ENCODE results near the gene SLC5A11. TPM values are rescaled to one million over a fixed set of nuclear protein-coding genes. Genes with fewer than 3 reads are reported as not detected.

Gene SLC5A11
- total RNA-seq, 1 donor from 2014 or later, result not detected

DNA sequence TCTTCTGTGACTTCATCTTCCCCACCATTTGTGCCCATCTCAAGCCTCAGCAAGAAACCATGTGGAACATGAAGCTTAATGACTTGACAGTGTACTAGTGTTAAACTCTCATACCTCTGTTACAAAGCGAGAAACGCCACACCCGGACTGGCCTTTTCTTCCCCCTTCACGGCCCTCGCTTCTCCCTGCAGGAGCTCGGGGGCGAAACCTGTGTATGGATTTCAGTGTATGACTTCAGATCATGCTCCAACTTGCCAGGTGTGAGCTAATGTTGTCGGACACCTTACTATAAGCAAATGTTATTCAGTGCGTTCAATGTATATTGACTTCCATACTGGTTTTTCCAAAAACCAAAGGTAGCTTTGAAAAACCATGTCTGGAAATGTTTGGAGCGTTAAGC is 20.1 kb upstream of the SLC5A11 start:
- Mint-ChIP-seq H3K27me3 (ENCODE audit: low read depth, unreplicated experiment) (no peaks in the 10 kb centered on the region), H3K9me3 (ENCODE audit: unreplicated experiment) (no peaks in the 10 kb centered on the region), H3K36me3 (ENCODE audit: low read depth, unreplicated experiment) (peaks cover 23% of the 10 kb centered on the region), H3K4me1 (ENCODE audit: low read depth, unreplicated experiment) (no peaks in the 10 kb centered on the region), H3K27ac (ENCODE audit: unreplicated experiment) (no peak overlapping the region), H3K4me3 (ENCODE audit: unreplicated experiment) (no peak overlapping the region)
- Histone ChIP-seq H3K79me2 (ENCODE audit: insufficient read depth, low read length) (no peaks in the 10 kb centered on the region), H3K9ac (ENCODE audit: low read length) (no peak overlapping the region), H4K20me1 (ENCODE audit: insufficient read depth, low read length) (peaks cover 26% of the 10 kb centered on the region), H3K4me3 (ENCODE audit: insufficient read depth, low read depth, low read length) (no peak overlapping the region), H3K4me2 (ENCODE audit: low read length) (no peak overlapping the region), H3K27ac (ENCODE audit: low read depth, low read length) (no peak overlapping the region), H3K27me3 (ENCODE audit: insufficient read depth, low read length) (no peaks in the 10 kb centered on the region), H3K4me1 (ENCODE audit: insufficient read depth, low read length) (no peaks in the 10 kb centered on the region), H2AFZ (ENCODE audit: low read depth, low read length) (no peak overlapping the region), H3K36me3 (ENCODE audit: insufficient read depth, low read length) (peaks cover 29% of the 10 kb centered on the region), H3K9me3 (ENCODE audit: insufficient read depth, low read depth, low read length) (no peaks in the 10 kb centered on the region)
- no peak for FAIRE-seq
- TF ChIP-seq EZH2 (IDR thresholded peaks at IDR 0.05; ENCODE audit: insufficient read depth, low read length), result no peak
- TF ChIP-seq, protein P1, sequence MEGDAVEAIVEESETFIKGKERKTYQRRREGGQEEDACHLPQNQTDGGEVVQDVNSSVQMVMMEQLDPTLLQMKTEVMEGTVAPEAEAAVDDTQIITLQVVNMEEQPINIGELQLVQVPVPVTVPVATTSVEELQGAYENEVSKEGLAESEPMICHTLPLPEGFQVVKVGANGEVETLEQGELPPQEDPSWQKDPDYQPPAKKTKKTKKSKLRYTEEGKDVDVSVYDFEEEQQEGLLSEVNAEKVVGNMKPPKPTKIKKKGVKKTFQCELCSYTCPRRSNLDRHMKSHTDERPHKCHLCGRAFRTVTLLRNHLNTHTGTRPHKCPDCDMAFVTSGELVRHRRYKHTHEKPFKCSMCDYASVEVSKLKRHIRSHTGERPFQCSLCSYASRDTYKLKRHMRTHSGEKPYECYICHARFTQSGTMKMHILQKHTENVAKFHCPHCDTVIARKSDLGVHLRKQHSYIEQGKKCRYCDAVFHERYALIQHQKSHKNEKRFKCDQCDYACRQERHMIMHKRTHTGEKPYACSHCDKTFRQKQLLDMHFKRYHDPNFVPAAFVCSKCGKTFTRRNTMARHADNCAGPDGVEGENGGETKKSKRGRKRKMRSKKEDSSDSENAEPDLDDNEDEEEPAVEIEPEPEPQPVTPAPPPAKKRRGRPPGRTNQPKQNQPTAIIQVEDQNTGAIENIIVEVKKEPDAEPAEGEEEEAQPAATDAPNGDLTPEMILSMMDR (IDR thresholded peaks at IDR 0.05; ENCODE audit: insufficient read depth, low read depth, low read length), result no peak
- DNase-seq (ENCODE audit: low read depth), result no peak

DNA sequence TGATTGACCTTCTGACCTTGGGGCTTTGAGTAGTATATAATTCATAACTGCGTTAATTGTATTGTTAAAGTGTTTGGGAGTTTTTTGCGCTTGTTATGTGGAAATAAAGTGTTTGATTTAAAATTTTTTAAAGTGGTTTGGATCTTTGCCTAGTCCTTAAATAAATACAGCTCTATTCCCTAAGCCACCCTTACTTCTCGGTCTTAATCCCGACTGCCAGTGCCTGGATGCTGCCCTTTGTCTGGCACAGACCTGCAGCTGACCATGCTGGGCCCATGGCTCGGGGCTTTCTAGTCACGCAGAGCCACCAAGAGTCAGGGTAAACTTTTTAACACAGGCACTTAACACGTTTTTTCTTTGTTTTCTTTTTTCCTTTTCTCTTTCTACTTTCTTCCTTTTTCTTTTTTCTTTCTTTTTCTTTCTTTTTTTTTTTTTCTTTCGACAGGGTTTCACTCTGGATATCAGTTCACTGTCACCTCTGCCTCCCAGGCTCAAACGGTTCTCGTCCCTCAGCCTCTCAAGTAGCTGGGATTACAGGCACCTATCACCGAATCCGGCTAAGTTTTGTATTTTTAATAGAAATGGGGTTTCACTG is 19.6 kb upstream of the SLC5A11 start:
- Histone ChIP-seq H4K20me1 (ENCODE audit: insufficient read depth, low read length) (peaks cover 26% of the 10 kb centered on the region), H2AFZ (ENCODE audit: low read depth, low read length) (no peak overlapping the region), H3K9me3 (ENCODE audit: insufficient read depth, low read depth, low read length) (no peaks in the 10 kb centered on the region), H3K27me3 (ENCODE audit: insufficient read depth, low read length) (no peaks in the 10 kb centered on the region), H3K9ac (ENCODE audit: low read length) (no peak overlapping the region), H3K36me3 (ENCODE audit: insufficient read depth, low read length) (peaks cover 24% of the 10 kb centered on the region), H3K4me2 (ENCODE audit: low read length) (no peak overlapping the region), H3K4me1 (ENCODE audit: insufficient read depth, low read length) (no peaks in the 10 kb centered on the region), H3K79me2 (ENCODE audit: insufficient read depth, low read length) (no peaks in the 10 kb centered on the region), H3K4me3 (ENCODE audit: insufficient read depth, low read depth, low read length) (no peak overlapping the region), H3K27ac (ENCODE audit: low read depth, low read length) (no peak overlapping the region)
- Mint-ChIP-seq H3K9me3 (ENCODE audit: unreplicated experiment) (no peaks in the 10 kb centered on the region), H3K27ac (ENCODE audit: unreplicated experiment) (no peak overlapping the region), H3K4me1 (ENCODE audit: low read depth, unreplicated experiment) (no peaks in the 10 kb centered on the region), H3K27me3 (ENCODE audit: low read depth, unreplicated experiment) (no peaks in the 10 kb centered on the region), H3K4me3 (ENCODE audit: unreplicated experiment) (no peak overlapping the region), H3K36me3 (ENCODE audit: low read depth, unreplicated experiment) (peaks cover 22% of the 10 kb centered on the region)
- TF ChIP-seq, protein P1 (IDR thresholded peaks at IDR 0.05; ENCODE audit: insufficient read depth, low read depth, low read length), result no peak
- TF ChIP-seq EZH2 (IDR thresholded peaks at IDR 0.05; ENCODE audit: insufficient read depth, low read length), result no peak
- DNase-seq (ENCODE audit: low read depth) (no peak), FAIRE-seq (no peak)

DNA sequence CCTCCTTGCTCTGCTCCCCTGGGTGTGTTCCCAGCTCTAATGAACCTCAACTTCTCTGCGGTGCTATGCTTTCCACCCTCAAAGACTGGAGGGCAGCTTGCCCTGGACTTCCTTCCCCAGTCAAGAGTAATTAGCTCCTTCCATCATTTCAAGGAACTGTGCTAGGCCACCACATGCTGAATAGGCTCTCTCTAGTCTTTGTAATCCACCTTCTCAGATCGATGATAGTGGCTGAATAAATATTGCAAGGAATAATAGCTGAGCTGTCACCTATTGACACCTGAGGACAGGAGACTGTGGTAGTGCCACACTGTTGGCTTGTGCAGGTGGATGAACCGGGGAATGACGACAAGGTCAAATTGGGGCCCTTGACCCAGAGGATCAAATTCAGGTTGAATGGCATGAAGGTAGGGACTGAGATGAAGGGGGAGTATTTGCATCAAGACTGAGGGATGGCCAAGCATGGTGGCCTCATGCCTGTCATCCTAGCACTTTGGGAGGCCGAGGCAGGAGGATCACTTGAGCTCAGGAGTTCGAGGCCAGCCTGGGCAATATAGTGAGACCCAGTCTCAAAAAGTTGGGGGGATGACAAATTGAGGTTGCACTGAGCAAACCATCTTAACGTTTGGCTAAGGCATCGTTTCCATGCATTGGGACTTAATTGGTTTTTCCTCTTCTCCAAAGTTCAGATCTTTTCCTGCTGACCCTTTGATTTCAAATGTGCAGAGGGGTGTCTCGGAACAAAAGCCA is 18.8 kb upstream of the SLC5A11 start:
- H3K27ac Mint-ChIP-seq (ENCODE audit: unreplicated experiment), result no peak overlapping the region
- H3K36me3 Mint-ChIP-seq (ENCODE audit: low read depth, unreplicated experiment), result peaks cover 19% of the 10 kb centered on the region

More for the DNA sequence above, 18.8 kb upstream of the SLC5A11 start:
- Histone ChIP-seq H3K4me3 (ENCODE audit: insufficient read depth, low read depth, low read length) (no peak overlapping the region), H3K27me3 (ENCODE audit: insufficient read depth, low read length) (no peaks in the 10 kb centered on the region), H3K9me3 (ENCODE audit: insufficient read depth, low read depth, low read length) (no peaks in the 10 kb centered on the region), H3K4me2 (ENCODE audit: low read length) (no peak overlapping the region), H3K79me2 (ENCODE audit: insufficient read depth, low read length) (no peaks in the 10 kb centered on the region), H3K27ac (ENCODE audit: low read depth, low read length) (no peak overlapping the region), H3K9ac (ENCODE audit: low read length) (no peak overlapping the region), H4K20me1 (ENCODE audit: insufficient read depth, low read length) (peaks cover 24% of the 10 kb centered on the region), H2AFZ (ENCODE audit: low read depth, low read length) (no peak overlapping the region), H3K4me1 (ENCODE audit: insufficient read depth, low read length) (no peaks in the 10 kb centered on the region), H3K36me3 (ENCODE audit: insufficient read depth, low read length) (peaks cover 19% of the 10 kb centered on the region)
- no peak for TF ChIP-seq EZH2 (IDR thresholded peaks at IDR 0.05; ENCODE audit: insufficient read depth, low read length)
- TF ChIP-seq, protein P1 (IDR thresholded peaks at IDR 0.05; ENCODE audit: insufficient read depth, low read depth, low read length), result no peak
- Mint-ChIP-seq H3K9me3 (ENCODE audit: unreplicated experiment) (no peaks in the 10 kb centered on the region), H3K27me3 (ENCODE audit: low read depth, unreplicated experiment) (no peaks in the 10 kb centered on the region), H3K4me1 (ENCODE audit: low read depth, unreplicated experiment) (no peaks in the 10 kb centered on the region), H3K4me3 (ENCODE audit: unreplicated experiment) (no peak overlapping the region)
- FAIRE-seq, result no peak
- no peak for DNase-seq (ENCODE audit: low read depth)
